KOPT-K1 (cell line): ENCODE data around the gene FXYD5.
A peak's percentile ranks its signal among the peaks of the same experiment; 100 is the strongest.

ENCODE experiments used
- H3K27ac ChIP-seq: fragments of 200-600 bp; sonication (generic); 2 replicates; pipeline ENCODE4 v1.5.1; 2016; ENCODE audit warnings: antibody characterized with exemption, mild to moderate bottlenecking, low read depth, low read length; ENCODE audit not compliant: poor library complexity, severe bottlenecking
- H3K36me3 ChIP-seq: fragments of 200-600 bp; sonication (generic); 2 replicates; pipeline ENCODE4 v1.5.1; 2017; ENCODE audit warnings: antibody characterized with exemption, mild to moderate bottlenecking, low read length, moderate library complexity; ENCODE audit not compliant: insufficient read depth
- H3K9me3 ChIP-seq: fragments of 200-600 bp; sonication (generic); 2 replicates; pipeline ENCODE4 v1.5.1; 2017; ENCODE audit warnings: antibody characterized with exemption, low read length, mild to moderate bottlenecking; ENCODE audit not compliant: insufficient read depth, poor library complexity, severe bottlenecking

Gene FXYD5

DNA sequence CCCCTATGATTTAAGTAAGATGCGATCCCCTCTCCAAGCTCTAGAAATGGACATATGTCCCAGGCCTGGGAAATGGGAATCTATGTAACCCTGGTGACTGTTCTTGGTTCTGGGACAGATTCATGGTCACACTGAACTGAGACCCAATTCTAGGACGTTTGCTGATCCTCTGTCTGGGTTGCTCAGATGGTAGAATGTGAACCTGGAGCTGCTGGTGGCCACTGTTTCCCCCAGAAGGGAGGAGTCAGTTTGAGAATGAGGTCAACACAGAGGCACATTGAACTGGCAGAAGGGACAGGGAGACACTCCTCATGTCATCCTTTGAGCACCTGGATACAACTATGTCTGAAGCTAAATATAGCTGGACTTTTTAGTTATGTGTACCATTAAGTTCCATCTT, 44.9 kb downstream of the FXYD5 start:
- H3K36me3 ChIP-seq = no peaks in the 10 kb centered on the region
- H3K27ac ChIP-seq = no peak overlapping the region
- no peaks in the 10 kb centered on the region for H3K9me3 ChIP-seq

DNA sequence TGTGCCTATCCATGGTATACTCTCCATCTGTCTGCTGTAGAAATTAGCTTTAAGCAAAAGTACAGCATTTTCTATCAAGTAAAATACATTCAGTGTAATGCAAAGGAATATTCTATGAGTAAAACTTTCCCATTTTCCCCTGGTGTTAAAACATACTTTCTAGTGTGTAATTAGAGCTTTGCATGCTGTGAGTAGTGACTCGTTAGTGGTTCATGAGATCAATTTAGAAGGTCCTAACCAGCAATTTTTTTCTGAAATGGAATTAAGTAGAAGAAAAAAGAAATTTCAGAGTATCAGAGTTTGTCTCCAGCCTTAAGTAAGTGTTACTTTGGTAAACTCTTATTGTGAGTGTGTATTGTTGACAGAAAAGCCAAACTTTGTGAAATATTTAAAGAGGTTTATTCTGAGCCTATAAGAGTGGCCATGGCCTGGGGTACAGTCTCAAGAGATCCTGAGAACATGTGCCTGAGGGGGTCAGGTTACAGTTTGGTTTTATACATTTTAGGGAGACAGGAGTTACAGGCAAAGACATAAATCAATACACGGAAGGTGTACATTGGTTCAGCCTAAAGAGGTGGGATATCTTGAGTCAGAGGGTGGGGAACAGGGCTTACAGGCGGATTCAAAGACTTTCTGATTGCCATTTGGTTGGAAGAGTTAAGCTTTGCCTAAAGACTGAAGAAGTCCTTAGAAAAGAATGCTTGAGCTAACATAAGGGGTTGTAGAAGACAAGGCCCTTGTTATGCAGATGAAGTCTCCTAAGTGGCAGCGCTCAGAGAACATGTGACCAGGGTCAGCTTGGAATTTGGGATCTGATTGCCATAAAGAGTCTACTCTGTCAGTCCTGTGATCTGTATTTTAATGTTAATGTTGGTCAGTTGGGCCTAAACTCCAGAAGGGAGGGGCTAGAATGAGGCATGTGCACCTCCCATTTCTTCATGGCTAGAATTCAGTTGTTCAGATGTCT, 48.5 kb downstream of the FXYD5 start:
- Histone ChIP-seq H3K36me3 (no peaks in the 10 kb centered on the region), H3K9me3 (no peaks in the 10 kb centered on the region), H3K27ac (no peak overlapping the region)

DNA sequence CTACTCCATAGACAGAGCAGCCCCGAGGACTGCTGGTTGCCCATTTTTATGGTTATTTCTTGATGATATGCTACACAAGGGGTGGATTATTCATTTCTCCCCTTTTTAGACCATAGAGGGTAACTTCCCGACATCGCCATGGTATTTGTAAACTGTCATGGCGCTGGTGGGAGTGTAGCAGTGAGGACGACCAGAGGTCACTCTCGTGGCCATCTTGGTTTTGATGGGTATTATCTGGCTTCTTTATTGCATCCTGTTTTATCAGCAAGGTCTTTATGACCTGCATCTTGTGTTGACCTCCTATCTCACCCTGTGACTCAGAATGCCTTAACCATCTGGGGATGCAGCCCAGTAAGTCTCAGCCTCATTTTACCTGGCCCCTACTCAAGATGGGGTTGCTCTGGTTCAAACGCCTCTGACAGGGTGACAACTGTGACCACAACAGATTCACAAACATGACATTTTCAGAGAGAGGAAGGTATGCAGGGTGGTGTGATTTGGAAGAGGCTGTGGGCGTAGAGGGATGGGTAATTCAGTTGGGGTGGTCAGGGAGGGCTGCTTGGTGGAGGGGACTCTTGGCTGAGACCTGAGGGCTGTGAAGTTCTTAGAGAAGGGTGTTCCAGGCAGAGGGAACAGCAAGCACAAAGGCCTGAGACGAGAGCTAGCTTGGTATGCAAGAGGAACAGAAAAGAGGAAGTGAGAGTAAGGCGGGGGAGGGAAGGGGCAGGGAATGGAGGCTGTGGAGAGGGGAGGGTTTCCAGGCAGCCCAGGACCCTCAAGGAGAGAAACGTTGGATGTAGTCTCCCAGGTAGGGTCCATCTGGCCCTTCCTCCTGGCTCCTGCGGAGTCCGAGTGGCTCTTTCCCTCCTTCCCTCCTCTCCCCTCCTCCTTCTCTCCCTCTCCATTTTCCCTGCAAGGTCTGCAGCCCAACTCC, 50.5 kb downstream of the FXYD5 start:
- H3K9me3 ChIP-seq = peaks cover 3% of the 10 kb centered on the region
- H3K27ac ChIP-seq = peak overlapping the region; percentile 94
- H3K36me3 ChIP-seq = no peaks in the 10 kb centered on the region

DNA sequence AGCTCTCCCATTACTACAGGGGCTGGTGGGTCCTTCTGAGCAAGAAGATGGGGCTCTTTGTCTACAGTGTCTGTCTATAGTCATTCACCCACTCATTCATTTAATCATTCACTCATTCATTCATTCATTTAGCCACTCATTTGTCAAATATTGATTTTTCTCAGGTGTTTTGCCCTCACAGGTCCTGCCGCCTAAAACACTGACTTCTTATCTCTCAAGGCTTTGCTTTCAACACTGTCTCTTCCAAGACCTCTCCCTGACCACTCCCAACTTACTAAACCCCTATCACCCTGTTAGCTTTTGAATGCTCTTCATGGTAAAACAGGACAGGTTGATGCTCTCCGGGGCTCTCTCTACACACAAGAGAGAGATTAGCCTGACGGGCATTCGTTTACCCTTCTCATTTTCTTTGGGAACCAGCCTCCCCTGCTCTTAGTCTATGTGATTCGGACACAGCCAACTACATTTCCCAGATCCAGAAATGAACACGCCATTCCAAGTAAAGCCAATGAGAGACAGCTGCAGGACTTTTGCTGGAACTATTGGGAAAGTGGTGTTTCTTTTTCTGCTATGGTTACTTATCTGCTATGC, 51.3 kb downstream of the FXYD5 start:
- H3K36me3 ChIP-seq = no peaks in the 10 kb centered on the region
- H3K9me3 ChIP-seq = peaks cover 3% of the 10 kb centered on the region
- H3K27ac ChIP-seq = peak overlapping the region; percentile 94

DNA sequence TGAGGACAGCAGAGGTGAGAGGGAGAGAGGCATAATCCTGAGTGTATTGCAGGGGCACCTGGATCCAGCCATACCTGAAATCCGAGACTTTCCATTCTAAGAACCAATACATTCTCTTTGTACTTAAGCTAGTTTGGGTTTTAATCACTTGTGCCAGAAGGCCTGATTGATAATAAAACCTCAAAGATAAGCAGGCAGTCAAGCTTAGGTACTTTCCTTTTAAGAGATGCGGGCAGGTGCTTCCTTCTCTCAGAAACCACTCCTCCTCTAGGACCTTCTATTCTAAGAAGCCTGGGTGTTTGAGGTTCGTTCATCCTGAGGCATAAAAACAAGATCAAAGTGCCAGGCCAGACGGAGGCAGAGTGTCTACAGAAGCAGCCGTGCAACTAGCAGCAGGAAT, 51.8 kb downstream of the FXYD5 start:
- H3K27ac ChIP-seq = peak overlapping the region; percentile 94
- no peaks in the 10 kb centered on the region for H3K36me3 ChIP-seq
- peaks cover 3% of the 10 kb centered on the region for H3K9me3 ChIP-seq

DNA sequence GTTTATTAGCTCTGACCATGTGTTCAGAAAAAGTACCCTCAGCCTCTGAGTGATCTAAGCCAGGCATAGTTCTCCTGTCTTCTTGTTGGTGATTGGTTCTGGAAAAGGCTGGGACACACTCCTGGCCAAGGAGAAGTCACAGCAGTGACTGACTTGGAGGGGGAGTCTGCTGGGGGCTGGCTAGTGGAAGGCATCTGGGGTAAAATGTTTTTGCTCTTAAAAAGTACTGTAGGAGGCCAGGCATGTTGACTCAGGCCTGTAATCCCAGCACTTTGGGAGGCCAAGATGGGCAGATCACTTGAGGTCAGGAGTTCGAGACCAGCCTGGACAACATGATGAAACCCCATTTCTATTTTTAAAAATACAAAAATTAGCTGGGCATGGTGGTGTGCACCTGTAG, 52.3 kb downstream of the FXYD5 start:
- H3K36me3 ChIP-seq = no peaks in the 10 kb centered on the region
- peak overlapping the region; percentile 94 for H3K27ac ChIP-seq
- H3K9me3 ChIP-seq = peaks cover 3% of the 10 kb centered on the region

DNA sequence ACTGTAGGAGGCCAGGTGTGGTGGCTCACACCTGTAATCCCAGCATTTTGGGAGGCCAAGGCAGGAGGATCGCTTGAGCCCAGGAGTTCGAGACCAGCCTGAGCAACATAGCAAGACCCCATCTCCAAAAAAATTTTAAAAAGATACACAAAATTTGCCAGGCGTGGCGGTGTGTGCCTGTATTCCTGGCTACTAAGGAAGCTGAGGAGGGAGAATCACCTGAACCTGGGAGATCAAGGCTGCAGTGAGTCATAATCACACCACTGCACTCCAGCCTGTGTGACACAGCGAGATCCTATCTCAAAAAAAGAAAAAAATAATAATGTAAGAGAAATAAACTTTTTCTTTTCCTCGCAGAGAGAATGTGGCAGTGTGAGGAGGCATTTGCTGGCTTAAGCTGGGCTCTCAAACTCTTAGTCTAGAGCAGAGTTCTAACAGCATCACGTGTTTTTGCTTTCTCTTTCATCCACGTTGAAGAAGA, 52.9 kb downstream of the FXYD5 start:
- peak overlapping the region; percentile 94 for H3K27ac ChIP-seq
- H3K9me3 ChIP-seq = peaks cover 3% of the 10 kb centered on the region
- no peaks in the 10 kb centered on the region for H3K36me3 ChIP-seq

DNA sequence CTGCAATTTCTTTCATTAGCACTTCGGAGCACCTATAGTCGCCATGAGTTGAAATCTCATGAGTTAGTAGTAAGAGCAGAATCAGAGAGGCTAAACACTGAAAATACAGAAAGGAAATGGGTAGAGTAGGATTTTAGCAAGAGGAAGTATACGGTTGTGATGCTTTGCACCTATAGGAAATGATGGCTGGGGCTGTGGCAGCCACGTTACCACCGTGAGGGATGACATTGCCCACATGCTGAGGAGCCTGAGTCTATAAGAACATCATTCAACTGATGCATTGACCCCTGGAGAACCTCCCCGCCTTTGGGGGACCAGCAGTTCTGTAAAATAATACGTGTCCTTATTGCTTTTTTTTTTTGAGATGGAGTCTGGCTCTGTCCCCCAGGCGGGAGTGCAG, 53.6 kb downstream of the FXYD5 start:
- peak overlapping the region; percentile 94 for H3K27ac ChIP-seq
- H3K9me3 ChIP-seq = peaks cover 3% of the 10 kb centered on the region
- no peaks in the 10 kb centered on the region for H3K36me3 ChIP-seq

DNA sequence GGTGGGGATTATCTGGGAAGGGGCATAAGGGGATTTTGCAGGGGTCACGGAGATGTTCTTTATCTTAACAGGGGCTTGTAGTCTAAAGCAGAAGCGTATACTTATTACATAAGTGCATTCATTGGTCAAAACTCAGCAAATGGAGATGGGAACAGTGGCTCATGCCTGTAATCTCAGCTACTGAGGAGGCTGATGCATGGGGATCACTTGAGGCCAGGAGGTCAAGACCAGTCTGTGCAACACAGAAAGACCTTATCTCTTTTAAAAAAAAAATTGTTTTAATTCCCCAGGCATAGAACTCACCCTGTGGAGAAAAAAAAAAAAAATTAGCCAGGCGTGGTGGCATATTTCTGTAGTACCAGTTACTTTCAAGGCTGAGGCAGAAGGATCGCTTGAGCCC, 55.1 kb downstream of the FXYD5 start:
- Histone ChIP-seq H3K27ac (no peak overlapping the region), H3K36me3 (no peaks in the 10 kb centered on the region), H3K9me3 (peaks cover 3% of the 10 kb centered on the region)

DNA sequence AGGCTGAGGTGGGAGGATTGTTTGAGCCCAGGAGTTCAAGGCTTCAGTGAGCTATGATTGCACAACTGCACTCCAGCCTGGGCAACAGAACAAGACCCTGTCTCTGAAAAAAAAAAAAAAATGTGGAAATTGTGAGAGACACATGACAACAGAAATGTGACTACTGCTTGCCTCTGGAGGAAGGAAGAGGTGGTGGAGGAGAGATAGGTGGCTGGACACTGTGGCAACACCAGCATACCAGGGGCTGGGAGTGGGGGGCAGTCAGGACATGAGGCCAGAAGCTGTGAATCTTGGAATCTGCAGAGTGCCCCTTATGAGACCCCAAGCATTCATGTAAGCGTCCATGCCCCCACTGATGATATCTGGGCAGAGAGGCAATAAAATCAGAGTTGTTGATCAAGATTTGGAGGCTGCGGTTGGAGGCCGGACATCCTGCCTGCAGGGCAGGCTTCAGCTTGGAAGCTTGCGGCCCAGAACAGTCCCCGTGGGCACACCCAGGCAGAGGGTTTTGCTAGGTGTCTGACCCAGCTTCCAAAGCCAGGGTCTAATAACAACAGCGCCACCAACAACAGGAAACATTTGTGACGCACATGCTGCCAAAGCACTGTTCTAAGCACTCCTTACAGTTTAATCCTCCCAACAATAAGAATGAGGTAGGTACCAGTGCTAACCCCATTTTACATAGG, 57.2 kb downstream of the FXYD5 start:
- peak overlapping the region; percentile 25 for H3K27ac ChIP-seq
- H3K9me3 ChIP-seq = peaks cover 3% of the 10 kb centered on the region
- H3K36me3 ChIP-seq = no peaks in the 10 kb centered on the region

DNA sequence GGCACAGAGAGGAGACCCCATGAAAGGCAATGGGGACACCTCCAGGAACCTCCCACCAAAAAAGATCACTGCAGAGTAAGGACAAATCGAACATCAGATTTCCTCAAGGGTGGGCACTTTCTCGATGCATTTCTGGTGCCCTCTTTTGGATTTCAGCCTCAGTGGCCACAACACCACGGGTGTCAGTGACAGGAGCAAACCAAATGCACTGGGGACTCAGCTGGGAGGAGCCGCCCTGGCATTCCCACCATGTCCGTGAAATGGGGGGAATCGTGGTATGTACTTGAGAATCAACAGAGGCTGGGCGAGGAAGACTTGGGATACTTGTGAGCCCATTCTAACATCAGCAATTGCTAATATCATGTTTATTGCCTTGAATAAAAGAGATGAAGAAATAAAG, 57.7 kb downstream of the FXYD5 start:
- H3K9me3 ChIP-seq = peaks cover 3% of the 10 kb centered on the region
- peak overlapping the region; percentile 25 for H3K27ac ChIP-seq
- no peaks in the 10 kb centered on the region for H3K36me3 ChIP-seq

DNA sequence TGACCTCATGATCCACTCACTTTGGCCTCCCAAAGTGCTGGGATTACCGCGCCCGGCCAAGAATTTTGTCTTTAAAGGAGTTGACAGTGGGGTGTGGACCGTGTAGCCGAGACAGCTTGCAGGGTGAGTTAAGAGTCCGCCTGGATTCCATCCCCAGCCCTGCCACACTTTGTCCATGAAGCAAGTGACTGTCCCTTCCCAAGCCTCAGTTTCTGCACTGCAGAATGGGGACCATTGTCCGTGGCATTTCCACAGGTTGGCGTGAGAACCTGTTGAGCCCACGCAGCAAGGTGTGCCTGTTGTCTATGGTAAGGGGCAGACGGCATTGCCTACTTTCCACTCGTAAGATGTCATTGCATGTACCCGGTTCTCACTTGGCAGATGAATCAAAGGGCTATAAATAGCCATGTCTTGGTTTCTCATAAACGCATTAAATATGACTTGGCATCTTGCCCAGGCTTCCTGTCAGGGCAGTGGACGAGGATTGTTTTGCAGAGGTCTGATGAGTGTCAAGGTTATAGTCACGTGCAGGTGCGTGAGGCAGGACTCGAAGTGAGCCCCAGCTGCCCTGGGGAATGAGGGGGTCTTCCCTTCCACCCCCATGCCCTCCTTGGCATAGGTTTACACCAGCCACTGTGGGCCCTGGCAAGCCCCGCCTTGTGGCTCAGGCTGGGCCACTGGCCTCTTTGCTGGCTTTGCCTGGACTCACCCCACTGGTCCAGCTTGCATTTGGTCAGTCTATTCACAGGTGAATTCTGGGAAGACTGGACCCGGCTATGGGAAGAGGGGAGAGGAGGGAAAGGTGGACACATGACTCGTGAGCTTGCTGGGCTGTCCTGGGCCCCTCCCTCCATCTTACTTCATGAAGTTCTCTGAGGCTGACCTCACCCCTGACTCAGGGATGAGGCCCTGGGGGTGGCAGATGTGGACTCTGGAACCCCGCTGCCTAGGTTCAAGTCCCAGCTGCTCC, 59.4 kb downstream of the FXYD5 start:
- Histone ChIP-seq H3K36me3 (no peaks in the 10 kb centered on the region), H3K9me3 (peaks cover 2% of the 10 kb centered on the region), H3K27ac (peak overlapping the region; percentile 37)

DNA sequence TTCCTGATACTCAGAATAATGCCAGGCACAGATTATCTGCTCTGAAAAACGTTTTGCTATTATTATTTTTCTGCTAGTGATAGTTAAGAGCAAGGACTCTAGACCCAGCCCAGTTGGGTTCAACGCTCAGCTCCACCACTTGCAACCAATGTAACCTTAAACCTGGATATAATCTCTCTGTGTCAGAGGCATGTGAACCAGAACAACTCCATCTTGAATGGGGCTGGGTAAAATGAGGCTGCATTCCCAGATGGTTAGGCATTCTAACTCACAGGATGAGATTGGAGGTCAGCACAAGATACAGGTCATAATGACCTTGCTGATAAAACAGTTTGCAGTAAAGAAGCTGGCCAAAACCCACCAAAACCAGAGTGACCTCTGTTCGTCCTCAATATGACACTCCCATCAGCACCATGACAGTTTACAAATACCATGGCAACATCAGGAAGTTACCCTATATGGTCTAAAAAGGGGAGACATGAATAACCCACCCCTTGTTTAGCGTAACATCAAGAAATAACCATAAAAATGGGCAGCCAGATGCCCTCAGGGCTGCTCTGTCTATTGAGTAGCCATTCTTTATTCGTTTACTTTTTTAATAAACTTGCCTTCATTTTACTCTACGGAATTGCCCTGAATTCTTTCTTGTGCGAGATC, 60.4 kb downstream of the FXYD5 start:
- Histone ChIP-seq H3K9me3 (peaks cover 6% of the 10 kb centered on the region), H3K27ac (no peak overlapping the region), H3K36me3 (no peaks in the 10 kb centered on the region)
